Activated CD4-positive, alpha-beta T cell treated with anti-CD3 and anti-CD28 coated beads, Interleukin-2, amount 10 ng/mL, durations not matched to agents 7 days and 5 days (primary cell): ENCODE data around the gene CLSTN2. TPM values are rescaled to one million over a fixed set of nuclear protein-coding genes. Genes with fewer than 3 reads are reported as not detected.

ENCODE experiments used
- CTCF ChIA-PET: fragments of 350-600 bp; sonication (Branson Sonifier 250); formaldehyde crosslinking; loops from one replicate; lab custom pipeline; 2021; ENCODE audit warnings: antibody characterized with exemption; lab: Charles Lee
- POLR2A ChIA-PET: fragments of 350-600 bp; sonication (Branson Sonifier 250); formaldehyde crosslinking; loops from one replicate; lab custom pipeline; 2021; ENCODE audit warnings: antibody characterized with exemption; lab: Charles Lee
- DNase-seq: peaks from one replicate; pipeline ENCODE4 v3.0.0-alpha.2; 2020
- H3K27ac Mint-ChIP-seq: one replicate; pipeline ENCODE4 v1.8.0; 2021; ENCODE audit warnings: mild to moderate bottlenecking, moderate library complexity, mixed read lengths
- H3K27me3 Mint-ChIP-seq: one replicate; pipeline ENCODE4 v1.8.0; 2021; ENCODE audit warnings: mixed read lengths
- H3K36me3 Mint-ChIP-seq: one replicate; pipeline ENCODE4 v1.8.0; 2021; ENCODE audit warnings: low read depth, mixed read lengths
- H3K4me1 Mint-ChIP-seq: one replicate; pipeline ENCODE4 v1.8.0; 2021; ENCODE audit warnings: mixed read lengths
- H3K4me3 Mint-ChIP-seq: one replicate; pipeline ENCODE4 v1.8.0; 2021; ENCODE audit warnings: mild to moderate bottlenecking, moderate library complexity, mixed read lengths
- H3K9me3 Mint-ChIP-seq: one replicate; pipeline ENCODE4 v1.8.0; 2021; ENCODE audit warnings: mixed read lengths
- total RNA-seq, 2 experiments: library from RNA; stranded (reverse); gene quantifications; one replicate each; pipeline ENCODE4 v1.2.3, GENCODE V29; 2021

CLSTN2 gene
- total RNA-seq, 2 experiments from 2014 or later: not detected

DNA sequence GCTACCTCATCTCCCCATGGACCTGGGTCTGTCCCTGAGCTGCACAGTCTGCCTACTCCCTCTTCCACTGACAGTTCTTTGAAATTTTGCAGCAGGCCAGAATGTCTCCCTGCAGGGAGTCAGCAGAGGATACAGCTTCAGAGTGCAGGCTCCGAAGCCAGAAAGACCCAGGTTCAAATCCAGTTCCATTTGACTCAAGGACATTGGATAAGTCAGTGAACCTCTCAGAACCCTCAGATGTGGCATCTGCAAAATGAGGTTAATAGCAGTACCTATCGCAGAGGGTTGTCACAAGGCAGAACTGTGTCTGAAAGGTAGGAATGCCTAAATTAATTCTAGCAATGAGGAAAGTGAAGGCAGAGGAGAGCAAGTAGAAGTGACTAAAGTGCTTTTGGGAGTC lies 498.4 kb downstream of the CLSTN2 start:
- Mint-ChIP-seq H3K4me1 (no peaks in the 10 kb centered on the region), H3K27ac (no peak overlapping the region), H3K36me3 (no peaks in the 10 kb centered on the region), H3K4me3 (no peak overlapping the region), H3K27me3 (no peaks in the 10 kb centered on the region), H3K9me3 (no peaks in the 10 kb centered on the region)
- CTCF ChIA-PET: interaction anchor here (1.3 kb wide), 1 partner anchor 9 kb away, joined by 3 read pairs; no protein-coding TSS in a partner anchor
- POLR2A ChIA-PET: no interaction called here
- no peak for DNase-seq

DNA sequence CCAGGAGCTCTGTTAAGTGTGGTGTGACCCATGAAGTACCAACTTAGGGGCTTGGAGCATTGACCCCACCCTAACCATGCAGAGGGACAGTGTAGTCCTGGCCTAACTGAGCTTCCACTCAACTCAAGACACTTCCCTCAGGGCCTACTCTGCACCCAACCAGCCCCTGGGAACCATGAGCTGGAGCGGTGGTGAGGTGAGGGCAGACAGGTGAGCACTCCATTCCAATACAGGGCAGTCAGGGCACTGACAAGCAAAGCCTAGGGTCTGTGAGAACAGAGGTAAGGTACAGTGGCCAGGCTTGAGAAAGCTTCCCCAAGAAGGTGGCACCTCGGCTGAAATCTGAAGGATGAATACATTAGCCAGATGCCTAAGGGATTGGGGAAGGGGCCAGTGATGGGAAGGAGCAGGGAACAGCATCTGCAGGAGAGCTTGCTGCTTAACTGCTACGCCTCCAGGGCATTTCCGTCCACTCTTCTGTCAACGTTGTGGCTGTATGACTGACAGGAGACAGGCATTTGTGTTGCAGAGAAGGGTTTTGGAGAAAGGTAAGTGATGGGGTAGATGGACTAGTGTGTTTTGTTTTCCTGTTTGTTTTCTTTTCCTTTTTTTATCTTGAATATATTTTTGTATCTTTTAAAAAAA lies 499.4 kb downstream of the CLSTN2 start:
- no peaks in the 10 kb centered on the region for H3K4me1 Mint-ChIP-seq
- POLR2A ChIA-PET: no interaction called here
- DNase-seq: no peak

DNA sequence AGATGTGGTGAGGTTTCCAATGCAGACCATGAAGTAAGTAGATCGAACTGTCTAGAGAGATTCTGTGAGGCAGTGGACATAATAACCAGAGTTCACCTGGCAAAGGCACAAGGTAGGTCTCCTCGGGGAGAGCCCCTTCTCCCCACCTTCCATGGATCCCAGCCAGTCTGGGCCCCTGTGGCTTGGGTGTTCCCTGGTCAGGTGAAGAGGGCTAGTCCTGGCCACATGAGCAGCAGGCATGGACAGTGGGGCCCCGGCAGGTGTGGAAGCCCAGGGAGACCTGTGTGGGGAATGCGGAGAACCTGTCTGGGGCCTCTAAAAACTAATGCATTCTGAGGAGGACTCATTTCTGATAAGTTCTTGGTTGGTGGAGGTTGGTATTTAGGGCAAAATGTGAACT lies 501.4 kb downstream of the CLSTN2 start:
- DNase-seq: no peak
- Mint-ChIP-seq H3K9me3 (no peaks in the 10 kb centered on the region), H3K4me1 (no peaks in the 10 kb centered on the region), H3K27ac (no peak overlapping the region), H3K36me3 (no peaks in the 10 kb centered on the region), H3K4me3 (no peak overlapping the region), H3K27me3 (no peaks in the 10 kb centered on the region)
- CTCF ChIA-PET: no interaction called here
- POLR2A ChIA-PET: no interaction called here

More for the DNA sequence above, 499.4 kb downstream of the CLSTN2 start:
- no peaks in the 10 kb centered on the region for H3K9me3 Mint-ChIP-seq
- H3K4me3 Mint-ChIP-seq: no peak overlapping the region
- no peaks in the 10 kb centered on the region for H3K36me3 Mint-ChIP-seq
- H3K27me3 Mint-ChIP-seq: no peaks in the 10 kb centered on the region
- CTCF ChIA-PET: no interaction called here
- no peak overlapping the region for H3K27ac Mint-ChIP-seq

DNA sequence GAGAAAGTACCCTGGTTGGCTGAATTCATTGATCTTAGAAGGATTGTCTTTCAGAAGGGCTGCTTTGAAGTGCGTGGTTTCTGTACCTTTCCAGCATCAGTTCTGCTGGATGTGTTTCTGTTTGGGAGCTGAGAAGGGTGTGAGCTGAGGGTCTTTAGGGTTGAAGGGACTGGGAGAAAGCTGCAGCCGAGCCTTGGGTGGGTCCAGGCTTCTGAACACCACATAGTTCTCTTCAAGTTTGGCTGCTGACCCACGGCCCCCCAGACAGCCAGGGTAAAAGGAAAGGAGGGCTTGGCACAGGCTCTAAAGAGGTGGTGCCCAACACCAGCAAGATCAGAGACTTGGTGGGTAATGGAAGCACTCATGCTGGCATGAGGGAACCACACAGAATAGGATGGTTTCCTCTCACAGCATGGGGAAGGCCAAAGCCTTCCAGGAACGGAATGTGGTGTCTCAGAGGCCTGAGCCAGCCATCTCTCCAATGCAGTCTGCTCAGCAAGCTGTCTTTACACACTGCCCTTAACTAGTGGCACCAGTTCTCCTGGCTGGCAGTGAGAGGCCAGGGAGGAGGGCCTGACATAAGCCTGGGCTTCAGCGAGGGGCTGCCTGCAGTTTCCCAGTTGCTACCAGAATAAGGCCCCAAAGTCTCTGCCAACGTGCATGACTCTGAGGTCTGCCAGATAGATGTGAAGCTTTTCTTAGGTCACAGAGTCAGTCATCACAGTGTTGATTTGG lies 503.9 kb downstream of the CLSTN2 start:
- Mint-ChIP-seq H3K4me1 (no peaks in the 10 kb centered on the region), H3K4me3 (no peak overlapping the region), H3K36me3 (no peaks in the 10 kb centered on the region), H3K27me3 (no peaks in the 10 kb centered on the region), H3K27ac (no peak overlapping the region), H3K9me3 (no peaks in the 10 kb centered on the region)
- CTCF ChIA-PET: interaction anchor here (0.6 kb wide), 1 partner anchor 140 kb away, joined by 5 read pairs; no protein-coding TSS in a partner anchor
- no peak for DNase-seq
- POLR2A ChIA-PET: no interaction called here

DNA sequence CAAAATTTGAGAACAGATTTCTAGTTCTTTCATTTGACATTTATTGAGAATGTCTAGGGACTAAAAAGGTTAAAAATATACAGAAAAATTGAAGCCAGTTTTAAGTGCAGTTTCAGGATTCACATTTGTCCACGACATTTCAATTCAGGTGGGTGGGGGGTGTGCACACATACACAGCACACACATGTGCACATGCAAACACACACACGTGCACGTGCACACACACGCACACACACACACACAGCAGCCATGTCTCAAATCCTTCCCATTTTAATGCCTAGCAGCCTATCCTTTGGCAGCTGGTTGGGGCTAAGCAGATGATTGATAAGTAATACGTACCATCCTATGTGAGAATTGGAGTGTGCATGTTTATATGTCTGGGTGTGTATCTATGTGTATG lies 504.5 kb downstream of the CLSTN2 start:
- Mint-ChIP-seq H3K36me3 (no peaks in the 10 kb centered on the region), H3K27ac (no peak overlapping the region), H3K27me3 (no peaks in the 10 kb centered on the region), H3K9me3 (no peaks in the 10 kb centered on the region), H3K4me3 (no peak overlapping the region), H3K4me1 (no peaks in the 10 kb centered on the region)
- no peak for DNase-seq
- ChIA-PET CTCF (no interaction called here), POLR2A (no interaction called here)

DNA sequence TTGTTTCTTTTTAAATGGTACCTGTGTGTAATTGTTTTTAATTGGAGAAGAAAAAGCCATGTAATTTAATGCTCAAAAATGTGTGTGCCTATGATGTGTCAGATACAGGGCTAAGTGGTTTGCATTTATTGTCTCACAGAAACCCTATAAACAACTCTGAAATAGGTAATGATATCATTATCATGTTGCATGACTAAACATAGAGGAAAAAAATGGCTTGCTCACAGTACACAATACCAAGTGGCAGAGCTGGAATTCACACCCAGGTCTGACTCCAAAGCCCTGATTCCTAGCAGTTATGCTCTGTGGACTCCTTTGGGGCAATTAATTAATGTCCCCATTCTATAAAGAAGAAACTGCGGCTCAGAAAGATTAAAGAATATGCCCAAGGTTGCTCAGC lies 505.5 kb downstream of the CLSTN2 start:
- Mint-ChIP-seq H3K4me3 (no peak overlapping the region), H3K27me3 (no peaks in the 10 kb centered on the region), H3K4me1 (no peaks in the 10 kb centered on the region), H3K36me3 (no peaks in the 10 kb centered on the region), H3K9me3 (no peaks in the 10 kb centered on the region), H3K27ac (no peak overlapping the region)
- DNase-seq: no peak
- ChIA-PET CTCF (no interaction called here), POLR2A (no interaction called here)

DNA sequence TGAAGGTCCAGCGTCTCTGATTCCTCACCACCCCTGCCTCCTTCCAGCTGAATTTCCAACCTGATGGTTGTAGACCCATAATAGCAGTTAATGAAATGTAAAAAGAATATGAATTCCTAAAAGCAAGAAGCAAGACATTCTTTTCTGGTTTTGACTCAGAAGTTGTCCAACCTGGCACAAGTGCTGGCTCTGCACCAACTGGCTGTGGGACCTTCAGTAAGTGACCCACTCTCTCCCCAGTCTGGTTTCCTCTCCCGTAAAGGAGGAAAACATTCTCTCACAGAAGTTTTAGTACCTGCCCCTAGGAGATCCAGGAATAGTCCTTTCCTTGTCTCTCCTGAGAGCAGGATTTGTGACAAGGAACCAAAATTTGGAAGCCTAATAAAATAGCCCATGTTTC lies 506.0 kb downstream of the CLSTN2 start:
- DNase-seq: no peak
- Mint-ChIP-seq H3K36me3 (no peaks in the 10 kb centered on the region), H3K9me3 (no peaks in the 10 kb centered on the region), H3K27me3 (no peaks in the 10 kb centered on the region), H3K4me3 (no peak overlapping the region), H3K4me1 (no peaks in the 10 kb centered on the region), H3K27ac (no peak overlapping the region)
- CTCF ChIA-PET: no interaction called here
- POLR2A ChIA-PET: no interaction called here

DNA sequence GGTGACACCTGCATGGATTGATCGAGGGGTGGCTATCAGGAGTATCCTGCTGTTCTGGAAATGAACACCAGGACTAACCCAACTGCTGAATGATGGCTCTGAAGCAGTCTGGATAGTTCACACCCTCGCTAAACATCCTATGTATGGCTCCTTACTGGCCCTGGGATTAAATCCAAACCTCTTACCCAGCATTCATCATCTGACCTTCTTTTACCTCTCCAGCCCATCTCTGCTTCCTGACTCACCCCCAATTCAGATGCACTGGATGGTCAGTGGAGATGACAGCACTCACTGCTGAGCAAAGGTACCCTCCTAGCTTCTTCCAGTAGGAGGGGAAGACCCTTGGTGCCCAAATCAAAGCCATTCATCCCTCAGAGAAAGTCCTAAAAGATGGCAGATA lies 507.6 kb downstream of the CLSTN2 start:
- Mint-ChIP-seq H3K27me3 (no peaks in the 10 kb centered on the region), H3K4me1 (no peaks in the 10 kb centered on the region), H3K36me3 (no peaks in the 10 kb centered on the region), H3K9me3 (no peaks in the 10 kb centered on the region), H3K27ac (no peak overlapping the region), H3K4me3 (no peak overlapping the region)
- ChIA-PET CTCF (interaction anchor here (1.1 kb wide), 1 partner anchor 10 kb away, joined by 3 read pairs; no protein-coding TSS in a partner anchor), POLR2A (no interaction called here)
- no peak for DNase-seq

DNA sequence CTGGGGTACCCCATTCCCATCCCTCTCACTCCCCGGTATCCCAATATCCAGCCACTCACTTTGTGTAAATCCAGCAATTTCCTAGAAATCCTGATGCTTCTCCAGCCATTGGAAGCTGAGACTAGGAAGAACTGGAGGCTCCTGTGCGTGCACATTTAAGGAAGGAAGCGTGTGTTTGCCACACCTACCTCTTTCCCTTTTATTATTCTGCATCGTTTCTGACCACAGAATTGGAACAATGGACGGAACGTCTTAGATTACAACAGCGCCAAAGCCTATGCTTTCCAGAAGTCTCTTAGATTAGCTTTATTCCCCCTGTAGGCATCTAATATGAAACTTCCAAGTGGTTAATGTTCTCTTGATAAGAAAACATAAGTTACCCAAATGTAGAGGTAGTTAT lies 508.1 kb downstream of the CLSTN2 start:
- Mint-ChIP-seq H3K4me1 (no peaks in the 10 kb centered on the region), H3K27me3 (no peaks in the 10 kb centered on the region), H3K9me3 (no peaks in the 10 kb centered on the region), H3K4me3 (no peak overlapping the region), H3K36me3 (no peaks in the 10 kb centered on the region), H3K27ac (no peak overlapping the region)
- POLR2A ChIA-PET: no interaction called here
- DNase-seq: no peak
- CTCF ChIA-PET: interaction anchor here (1.1 kb wide), 1 partner anchor 10 kb away, joined by 3 read pairs; no protein-coding TSS in a partner anchor

DNA sequence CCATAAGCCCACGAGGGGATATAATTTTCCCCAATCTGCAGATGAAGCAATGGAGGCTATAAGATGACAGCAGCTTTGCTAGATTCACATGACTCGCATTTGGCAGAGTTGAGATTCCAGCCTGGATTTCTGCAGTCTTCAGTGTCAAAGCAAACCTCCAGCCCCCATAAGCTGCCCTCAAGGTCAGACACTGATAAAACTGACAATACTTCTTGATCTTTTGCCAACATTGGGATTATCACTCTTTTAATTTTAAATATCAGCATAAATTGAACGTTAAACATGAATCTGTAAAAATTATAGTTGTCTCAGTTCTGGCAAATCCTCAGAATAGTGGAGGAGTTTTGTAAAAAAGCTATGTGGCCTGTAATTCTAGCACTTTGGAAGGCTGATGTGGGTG lies 508.8 kb downstream of the CLSTN2 start:
- H3K4me3 Mint-ChIP-seq: no peak overlapping the region

DNA sequence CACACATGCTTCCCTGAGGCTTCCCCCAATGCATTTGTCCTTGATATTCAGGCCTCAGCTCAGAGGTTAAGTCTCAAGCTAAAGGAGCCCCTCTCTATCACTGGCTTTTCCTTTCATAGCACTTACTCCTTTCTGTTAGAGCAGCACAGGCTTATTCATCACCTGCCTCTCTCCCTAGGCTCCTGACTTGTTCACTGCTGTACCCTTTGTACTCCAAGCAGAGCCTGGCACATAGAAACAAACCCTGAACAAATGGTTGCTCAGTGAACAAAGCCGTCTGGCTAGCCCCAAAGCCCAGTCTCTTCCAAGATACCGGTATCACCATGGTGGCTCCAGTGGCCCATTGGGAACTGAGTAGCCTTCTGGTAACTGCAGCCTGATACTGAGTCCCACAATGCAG lies 511.7 kb downstream of the CLSTN2 start:
- POLR2A ChIA-PET: no interaction called here
- H3K9me3 Mint-ChIP-seq: no peaks in the 10 kb centered on the region
- CTCF ChIA-PET: no interaction called here
- no peaks in the 10 kb centered on the region for H3K36me3 Mint-ChIP-seq
- H3K27me3 Mint-ChIP-seq: no peaks in the 10 kb centered on the region
- no peak overlapping the region for H3K4me3 Mint-ChIP-seq
- H3K4me1 Mint-ChIP-seq: no peaks in the 10 kb centered on the region
- H3K27ac Mint-ChIP-seq: no peak overlapping the region
- DNase-seq: no peak

More for the DNA sequence above, 508.8 kb downstream of the CLSTN2 start:
- H3K27ac Mint-ChIP-seq: no peak overlapping the region
- DNase-seq: no peak
- H3K27me3 Mint-ChIP-seq: no peaks in the 10 kb centered on the region
- H3K4me1 Mint-ChIP-seq: no peaks in the 10 kb centered on the region
- ChIA-PET CTCF (no interaction called here), POLR2A (no interaction called here)
- H3K9me3 Mint-ChIP-seq: no peaks in the 10 kb centered on the region
- H3K36me3 Mint-ChIP-seq: no peaks in the 10 kb centered on the region

DNA sequence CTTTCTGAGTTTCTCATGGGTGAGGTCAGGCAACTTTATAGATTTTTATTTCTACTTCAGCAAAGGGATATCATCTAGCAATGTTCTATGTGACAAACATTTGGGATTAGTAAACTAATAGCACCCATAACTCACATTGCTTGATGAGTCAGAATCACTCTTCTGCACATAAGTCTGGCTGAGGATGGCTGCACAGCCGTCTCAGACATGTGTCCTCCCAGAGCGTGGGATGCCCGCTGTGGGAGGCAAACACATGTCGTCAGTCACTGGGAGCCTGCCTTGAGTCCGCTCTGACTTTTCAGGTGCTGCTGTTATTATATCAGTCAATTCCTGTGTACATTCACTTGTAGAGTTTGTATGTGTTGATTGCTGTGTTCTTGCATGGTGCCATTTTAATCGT lies 512.2 kb downstream of the CLSTN2 start:
- H3K4me3 Mint-ChIP-seq: no peak overlapping the region
- no peak overlapping the region for H3K27ac Mint-ChIP-seq
- no peaks in the 10 kb centered on the region for H3K36me3 Mint-ChIP-seq
- no peak for DNase-seq
- CTCF ChIA-PET: no interaction called here
- H3K27me3 Mint-ChIP-seq: no peaks in the 10 kb centered on the region
- H3K4me1 Mint-ChIP-seq: no peaks in the 10 kb centered on the region
- POLR2A ChIA-PET: no interaction called here
- no peaks in the 10 kb centered on the region for H3K9me3 Mint-ChIP-seq

DNA sequence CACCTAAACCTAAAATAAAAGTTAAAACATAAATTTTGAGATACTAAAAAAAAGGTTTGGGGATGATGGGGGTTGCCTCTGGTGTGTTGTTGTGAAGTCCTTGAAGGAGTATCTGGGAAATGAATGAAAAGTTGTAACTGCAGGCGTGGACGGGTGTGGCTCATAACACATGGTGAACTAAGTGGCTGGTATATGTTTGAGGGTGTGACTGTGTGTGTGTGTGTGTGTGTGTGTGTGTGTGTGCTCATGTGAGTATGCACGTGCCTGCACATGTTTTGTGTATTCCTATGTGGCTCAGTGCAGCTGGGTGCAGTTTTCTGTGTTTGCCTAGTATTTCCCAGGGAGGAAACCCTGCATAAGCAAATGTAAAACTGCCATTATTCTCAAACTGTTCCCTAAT lies 513.0 kb downstream of the CLSTN2 start:
- CTCF ChIA-PET: no interaction called here
- H3K4me3 Mint-ChIP-seq: no peak overlapping the region
- no peaks in the 10 kb centered on the region for H3K36me3 Mint-ChIP-seq
- H3K27ac Mint-ChIP-seq: no peak overlapping the region
- no peaks in the 10 kb centered on the region for H3K27me3 Mint-ChIP-seq
- DNase-seq: no peak
- POLR2A ChIA-PET: no interaction called here
- H3K4me1 Mint-ChIP-seq: no peaks in the 10 kb centered on the region
- no peaks in the 10 kb centered on the region for H3K9me3 Mint-ChIP-seq
